SW480 (cell line): ENCODE measurements around the gene PPP1R2.

Source experiments
- DNase-seq: peaks from one replicate; pipeline ENCODE4 v3.0.0-alpha.2; 2016; ENCODE audit warnings: low spot score

Gene PPP1R2

GRCh38 chr3:195565716-195566115 lies 22.6 kb upstream of the PPP1R2 start:
- DNase-seq = no peak

GRCh38 chr3:195563317-195563716 lies 20.2 kb upstream of the PPP1R2 start:
- DNase-seq = no peak

- peak; percentile 90 for DNase-seq
These were observed 16.7 kb upstream of the PPP1R2 start for GRCh38 chr3:195559723-195560409.

GRCh38 chr3:195558602-195559001 lies 15.5 kb upstream of the PPP1R2 start:
- DNase-seq = peak; percentile 90

- DNase-seq = no peak
These were observed 14.2 kb upstream of the PPP1R2 start for GRCh38 chr3:195557322-195557721.

- DNase-seq = no peak
These were observed 13.3 kb upstream of the PPP1R2 start for GRCh38 chr3:195556390-195556789.

GRCh38 chr3:195555110-195555509 lies 12.0 kb upstream of the PPP1R2 start:
- no peak for DNase-seq

- no peak for DNase-seq
These were observed 11.3 kb upstream of the PPP1R2 start for GRCh38 chr3:195554458-195554857.

GRCh38 chr3:195553268-195553667 lies 10.1 kb upstream of the PPP1R2 start:
- DNase-seq = no peak

GRCh38 chr3:195551381-195551978 lies 8.4 kb upstream of the PPP1R2 start:
- DNase-seq = no peak

GRCh38 chr3:195550723-195551122 lies 7.6 kb upstream of the PPP1R2 start:
- peak; percentile 92 for DNase-seq

- peak; percentile 86 for DNase-seq
These were observed 6.9 kb upstream of the PPP1R2 start for GRCh38 chr3:195549931-195550519.

- peak; percentile 66 for DNase-seq
These were observed 5.9 kb upstream of the PPP1R2 start for GRCh38 chr3:195548987-195549386.

- DNase-seq = peak; percentile 95
These were observed 5.4 kb upstream of the PPP1R2 start for GRCh38 chr3:195548501-195548900.

- DNase-seq = peak; percentile 81
These were observed 4.9 kb upstream of the PPP1R2 start for GRCh38 chr3:195548006-195548405.

- peak; percentile 87 for DNase-seq
These were observed 3.0 kb upstream of the PPP1R2 start for GRCh38 chr3:195546130-195546560.

GRCh38 chr3:195544634-195545033 lies 1.5 kb upstream of the PPP1R2 start:
- no peak for DNase-seq

GRCh38 chr3:195544230-195544536 lies 1.1 kb upstream of the PPP1R2 start:
- DNase-seq = no peak

GRCh38 chr3:195543500-195544229 lies 540 bp upstream of the PPP1R2 start:
- DNase-seq = no peak

GRCh38 chr3:195542316-195542697 lies 818 bp downstream of the PPP1R2 start:
- DNase-seq = no peak

GRCh38 chr3:195540511-195540910 lies 2.6 kb downstream of the PPP1R2 start:
- DNase-seq = no peak

- no peak for DNase-seq
These were observed 3.1 kb downstream of the PPP1R2 start for GRCh38 chr3:195540027-195540426.

GRCh38 chr3:195539479-195539878 lies 3.6 kb downstream of the PPP1R2 start:
- DNase-seq = no peak
